HG03469 (cell line): ENCODE measurements around the gene SLC18A3.

Experiments used
- ATAC-seq: cut with Tn5 transposase; IDR thresholded peaks from one replicate; pipeline ENCODE4 v1.9.1; 2021; ENCODE audit warnings: mild to moderate bottlenecking, moderate library complexity, moderate number of reproducible peaks; ENCODE audit not compliant: unreplicated experiment

SLC18A3 gene

DNA sequence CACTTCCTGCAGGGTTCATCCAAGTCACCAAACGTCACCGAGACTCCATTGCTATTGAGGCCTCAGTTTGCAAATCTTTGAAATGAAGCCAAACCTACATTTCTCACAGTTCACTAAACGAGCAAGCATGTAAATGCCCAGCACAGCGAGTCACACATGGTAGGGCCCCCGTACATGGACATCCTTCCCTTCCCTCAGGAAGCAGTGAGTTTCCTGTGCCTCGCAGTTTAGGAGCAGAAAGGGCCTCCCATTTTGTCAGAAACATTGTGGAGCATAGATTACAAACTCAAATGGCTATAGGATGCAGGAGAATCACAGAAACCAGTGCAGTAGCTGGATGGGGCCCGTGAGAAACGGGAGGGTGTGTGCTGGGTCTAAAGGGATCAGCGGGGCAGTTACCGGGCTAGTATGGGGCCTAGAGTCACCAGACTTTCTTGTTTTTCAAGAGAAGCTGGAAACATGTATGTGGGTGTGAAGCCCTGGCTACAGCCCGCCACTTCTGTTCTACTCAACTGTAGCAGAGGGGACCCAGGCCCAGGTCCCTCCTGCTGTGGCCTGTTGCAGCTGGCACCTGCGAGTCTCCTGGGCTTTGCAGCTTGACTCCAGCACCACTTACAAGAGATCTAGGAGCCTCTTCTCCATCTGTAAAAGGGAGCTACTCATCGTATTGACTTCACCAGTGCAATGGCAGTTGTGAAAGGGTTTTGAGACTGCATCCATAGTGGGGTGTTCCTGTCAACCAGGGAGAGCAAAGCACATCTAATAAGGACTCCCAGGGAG is 14.2 kb upstream of the SLC18A3 start:
- no peak for ATAC-seq

- no peak for ATAC-seq
Observed at GRCh38 chr10:49596493-49596809, 13.7 kb upstream of the SLC18A3 start.

GRCh38 chr10:49596836-49597235 is 13.3 kb upstream of the SLC18A3 start:
- no peak for ATAC-seq

GRCh38 chr10:49597426-49598163 is 12.5 kb upstream of the SLC18A3 start:
- no peak for ATAC-seq

DNA sequence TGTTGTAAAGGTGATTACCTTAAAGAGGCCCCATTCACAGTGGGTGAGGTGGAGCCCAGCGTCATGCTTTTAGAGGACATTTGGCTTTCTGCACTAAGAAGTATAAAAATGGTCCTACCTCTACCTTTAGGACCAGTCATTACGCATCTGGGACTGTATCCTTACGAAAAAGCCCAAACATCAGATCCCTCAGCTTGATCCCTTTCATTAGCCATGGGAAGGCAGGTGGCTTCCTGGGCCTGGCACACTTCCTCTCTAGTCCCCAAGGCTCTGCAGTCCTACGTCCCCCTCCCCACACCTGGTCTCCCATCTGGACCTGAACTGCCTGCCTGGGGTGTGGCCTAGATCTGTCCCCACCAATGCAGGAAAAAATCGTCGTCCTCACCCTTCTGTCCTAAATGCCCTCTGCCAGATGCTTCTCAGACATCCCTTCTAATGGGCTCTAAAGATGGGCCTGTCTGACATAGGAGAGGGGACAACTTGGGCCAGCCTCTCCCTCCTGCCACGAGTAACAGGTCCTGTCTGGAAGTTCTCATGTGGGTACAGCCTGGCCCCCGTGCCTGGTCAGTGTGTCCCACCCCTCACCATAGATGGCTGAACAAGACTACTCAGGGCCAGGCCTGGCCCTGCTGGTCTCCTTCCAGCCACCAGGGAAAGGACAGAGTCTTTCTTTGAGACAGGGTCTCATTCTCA is 11.8 kb upstream of the SLC18A3 start:
- no peak for ATAC-seq

- ATAC-seq, result no peak
Observed at GRCh38 chr10:49598986-49599385, 11.1 kb upstream of the SLC18A3 start.

DNA sequence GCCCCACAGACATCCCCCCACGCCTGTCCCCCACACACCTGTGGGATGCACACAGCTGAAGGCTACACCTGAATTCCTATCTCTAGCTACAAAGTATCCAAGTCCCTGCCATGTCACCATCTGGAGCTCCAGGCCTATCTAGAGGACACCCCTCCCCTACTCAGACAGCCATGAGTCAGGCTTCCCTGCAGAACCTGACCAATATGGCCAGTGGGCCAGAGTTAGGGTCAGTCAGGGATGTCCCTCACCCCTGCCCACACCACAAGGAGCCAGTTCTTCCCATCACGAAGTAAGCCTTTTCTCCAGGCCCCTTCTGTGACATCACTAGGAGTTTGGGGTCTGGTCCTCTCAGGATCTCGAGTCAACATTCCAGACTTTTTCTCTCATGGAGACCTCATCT is 10.6 kb upstream of the SLC18A3 start:
- ATAC-seq, result no peak

- ATAC-seq, result no peak
Observed at GRCh38 chr10:49600046-49600445, 10.1 kb upstream of the SLC18A3 start.

- ATAC-seq, result no peak
Observed at GRCh38 chr10:49600781-49601400, 9.2 kb upstream of the SLC18A3 start.

DNA sequence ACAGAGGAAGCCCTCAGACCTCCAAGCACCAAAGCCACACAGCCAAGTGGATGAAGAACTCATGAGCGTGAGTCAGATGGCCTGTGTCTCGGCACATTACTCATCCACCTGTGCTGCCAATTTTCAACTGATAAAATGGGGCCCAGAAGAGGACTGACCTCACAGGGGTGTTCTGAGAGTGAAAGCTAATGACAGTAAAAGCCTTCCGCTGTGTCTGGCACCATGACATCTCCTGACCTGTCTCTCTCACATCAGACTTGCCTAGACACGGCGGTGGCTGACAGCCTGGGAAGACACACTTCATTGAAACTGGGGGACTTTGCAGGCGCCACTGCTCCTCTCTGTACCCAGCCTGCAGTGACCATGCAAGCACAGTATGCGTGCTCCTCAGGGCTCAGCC is 8.3 kb upstream of the SLC18A3 start:
- no peak for ATAC-seq

- ATAC-seq, result no peak
Observed at GRCh38 chr10:49602380-49603023, 7.6 kb upstream of the SLC18A3 start.

GRCh38 chr10:49605216-49605938 is 4.7 kb upstream of the SLC18A3 start:
- no peak for ATAC-seq

DNA sequence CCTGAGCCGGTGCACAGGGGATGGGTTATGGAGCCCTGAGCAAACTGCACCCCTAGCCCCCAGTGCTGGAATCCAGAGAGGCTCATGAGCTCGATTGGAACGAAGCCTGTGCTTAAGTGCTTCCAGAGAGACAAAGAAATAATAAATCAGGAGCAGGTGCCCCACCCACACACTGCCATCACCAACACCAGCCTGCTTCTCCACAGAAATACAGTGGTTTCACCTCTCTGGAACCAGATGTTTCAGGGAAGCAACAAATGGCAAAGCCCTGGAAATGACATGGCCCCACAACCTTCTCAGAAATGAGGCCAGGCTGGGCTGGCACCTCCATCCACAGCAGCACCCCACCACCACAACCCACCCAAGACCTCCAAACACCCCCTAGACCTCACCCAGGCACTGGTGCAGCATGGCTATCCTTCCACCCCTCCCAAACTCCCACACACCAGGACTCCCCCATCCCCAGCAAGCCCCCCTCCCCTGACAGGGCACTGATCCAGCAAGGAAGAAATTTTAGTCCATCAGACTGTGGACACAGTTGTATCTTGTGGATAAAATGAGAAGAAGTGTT is 4.1 kb upstream of the SLC18A3 start:
- no peak for ATAC-seq

DNA sequence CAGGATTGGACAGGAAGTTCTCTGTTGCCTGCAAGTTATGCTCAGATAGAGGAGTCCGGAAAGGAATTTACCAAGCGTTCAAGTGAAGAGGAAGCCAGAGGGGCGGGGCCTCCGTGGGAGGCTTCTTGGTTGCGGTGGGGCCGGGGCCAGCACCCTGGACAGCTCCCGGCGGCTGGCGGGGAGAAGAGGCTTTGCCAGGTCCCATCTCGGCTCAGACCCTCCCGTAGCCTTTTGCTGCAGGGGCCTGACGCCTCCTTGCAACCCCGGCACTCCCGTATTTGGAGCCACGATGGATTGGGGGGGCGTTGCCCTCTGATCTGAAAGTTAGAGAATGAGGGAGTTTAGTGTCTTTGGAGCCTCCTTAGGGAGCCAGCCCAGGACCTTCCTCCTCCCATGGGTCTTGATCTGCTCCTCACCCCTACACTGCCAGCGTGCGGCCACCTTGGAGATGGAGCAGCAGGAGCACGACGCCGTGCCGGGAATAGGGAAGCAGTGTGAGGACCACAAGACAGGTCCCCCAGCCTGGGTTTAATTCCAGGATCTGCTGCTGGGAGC is 3.1 kb upstream of the SLC18A3 start:
- ATAC-seq, result no peak

DNA sequence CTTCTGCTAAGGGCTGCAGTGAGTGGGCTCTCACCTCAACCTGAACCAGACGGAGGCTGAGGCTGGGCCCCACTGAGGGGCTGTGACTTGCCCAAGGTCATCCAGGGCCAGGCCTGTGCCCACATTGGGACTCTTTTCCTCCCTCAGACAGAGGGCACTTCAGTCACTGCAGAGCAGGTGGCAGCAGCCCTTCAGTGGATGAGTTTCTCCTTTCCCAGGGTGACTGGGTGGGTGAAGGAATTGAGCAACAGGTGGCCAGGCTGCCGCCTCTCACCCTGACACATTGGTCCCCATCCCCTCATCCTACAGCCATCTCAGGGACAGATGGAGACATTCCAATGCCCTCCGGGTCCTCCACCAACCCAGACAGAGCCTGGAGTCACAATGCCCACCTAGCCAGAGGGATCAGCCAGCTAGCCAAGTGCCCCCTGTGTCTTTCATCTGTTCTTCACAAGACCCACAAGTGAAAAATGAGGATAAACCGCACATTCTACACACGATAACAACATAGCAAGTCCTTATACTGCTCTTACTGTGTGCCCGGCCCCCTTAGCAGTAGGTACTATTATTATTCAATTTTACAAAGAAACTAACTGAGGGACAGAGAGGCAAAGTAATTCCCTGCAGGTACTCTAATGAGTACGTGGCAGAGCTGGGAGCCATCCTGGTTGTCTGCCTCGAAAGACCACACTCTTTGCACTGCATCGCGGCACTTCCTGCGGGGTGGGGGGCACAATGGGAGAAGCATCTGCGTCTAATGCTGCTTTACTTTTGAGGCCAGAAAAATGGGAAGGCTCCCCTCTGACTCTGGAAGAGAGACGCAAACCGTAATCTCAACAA is 1.7 kb upstream of the SLC18A3 start:
- no peak for ATAC-seq

GRCh38 chr10:49609006-49609282 is 1.2 kb upstream of the SLC18A3 start:
- no peak for ATAC-seq

DNA sequence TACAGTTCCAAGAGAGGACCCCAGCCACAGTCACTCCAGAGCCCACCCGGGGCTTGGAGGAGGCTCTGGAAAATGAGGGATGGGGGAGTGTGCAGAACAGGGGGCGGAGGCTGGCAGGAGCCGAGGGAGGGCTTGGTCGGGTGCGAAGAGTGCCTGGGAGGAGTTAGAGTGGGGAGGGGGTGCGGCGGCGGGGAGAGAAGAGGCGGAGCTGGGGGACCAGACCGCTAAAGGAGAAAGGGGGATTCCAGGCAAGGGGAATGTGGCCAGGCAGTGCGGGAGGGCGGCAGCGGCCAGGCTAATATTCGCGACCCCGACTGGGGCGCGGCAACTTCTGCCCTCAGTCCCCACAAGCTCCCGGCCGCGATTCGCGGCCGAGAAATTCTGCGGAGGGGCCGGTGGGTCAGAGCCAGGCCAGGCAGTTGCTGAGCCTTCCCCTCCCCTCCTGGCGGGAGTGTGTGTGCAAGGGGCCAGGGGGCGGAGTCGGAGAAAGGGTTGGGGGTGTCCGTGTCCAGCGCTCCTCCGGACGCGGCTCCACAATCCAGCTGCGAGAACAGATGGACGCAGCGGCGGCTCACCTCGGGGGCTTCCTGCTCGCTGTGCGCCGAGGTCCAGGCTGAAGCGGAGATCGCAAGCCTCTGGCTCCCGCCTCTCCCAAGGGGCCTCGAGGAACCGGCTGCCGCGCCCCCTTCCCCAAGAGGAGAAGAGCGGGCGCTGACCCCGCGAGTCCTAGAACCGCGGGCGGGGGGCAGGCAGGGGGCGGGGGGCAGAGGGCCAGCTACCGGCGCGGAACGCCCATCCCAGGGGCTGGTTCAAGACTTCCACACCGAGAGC is 612 bp upstream of the SLC18A3 start:
- ATAC-seq, result no peak

DNA sequence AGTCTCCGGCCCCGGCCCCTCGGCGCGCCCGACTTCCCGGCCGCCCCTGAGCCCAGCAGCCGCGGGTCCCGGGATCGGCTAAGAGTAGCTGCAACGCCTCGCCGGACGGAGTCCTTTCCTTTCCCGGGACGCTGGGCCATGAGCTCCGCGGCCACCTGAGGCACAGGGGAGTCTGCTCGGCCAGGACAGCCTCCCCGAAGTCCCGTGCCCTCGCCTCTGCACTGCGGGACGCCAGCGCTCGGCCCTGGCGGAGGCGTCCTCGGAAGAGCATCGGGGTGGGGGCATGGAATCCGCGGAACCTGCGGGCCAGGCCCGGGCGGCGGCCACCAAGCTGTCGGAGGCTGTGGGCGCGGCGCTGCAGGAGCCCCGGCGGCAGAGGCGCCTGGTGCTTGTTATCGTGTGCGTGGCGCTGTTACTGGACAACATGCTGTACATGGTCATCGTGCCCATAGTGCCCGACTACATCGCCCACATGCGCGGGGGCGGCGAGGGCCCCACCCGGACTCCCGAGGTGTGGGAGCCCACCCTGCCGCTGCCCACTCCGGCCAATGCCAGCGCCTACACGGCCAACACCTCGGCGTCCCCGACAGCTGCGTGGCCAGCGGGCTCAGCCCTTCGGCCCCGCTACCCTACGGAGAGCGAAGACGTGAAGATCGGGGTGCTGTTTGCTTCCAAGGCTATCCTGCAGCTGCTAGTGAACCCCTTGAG is 502 bp downstream of the SLC18A3 start:
- ATAC-seq, result no peak
